ENCODE results near the gene TULP4.

The TULP4 gene

DNA sequence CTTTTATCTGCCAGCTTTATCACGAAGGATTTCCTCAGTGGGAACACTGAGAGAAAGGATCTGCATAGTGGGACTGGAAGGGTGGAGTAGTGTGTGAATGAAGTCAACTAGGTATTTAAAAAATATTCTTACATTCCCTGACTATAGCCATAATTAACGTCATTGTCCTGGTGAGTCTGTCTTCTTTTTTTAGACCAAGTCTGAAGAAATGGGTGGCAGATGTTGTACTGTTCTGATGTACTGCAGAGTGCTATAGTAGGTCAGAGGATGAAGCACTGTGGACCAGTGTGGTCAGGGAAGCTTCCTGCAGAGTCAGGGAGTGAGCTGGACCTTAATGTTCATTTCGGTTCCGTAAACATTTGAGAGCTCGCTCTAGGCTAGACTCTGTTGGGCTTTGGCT is 11.9 kb downstream of the TULP4 start:
- Histone ChIP-seq H3K4ac (ENCODE audit: low read depth, low read length) (no peak overlapping the region), H3K27me3 (ENCODE audit: insufficient read depth, low read length, poor library complexity) (no peaks in the 10 kb centered on the region), H3K27ac (ENCODE audit: low read depth, low read length) (no peak overlapping the region), H2BK15ac (replicated peaks; ENCODE audit: low read depth) (no peak overlapping the region), H2BK5ac (ENCODE audit: low read length) (no peak overlapping the region), H3K4me2 (ENCODE audit: low read length) (no peak overlapping the region), H3K9ac (ENCODE audit: low read length) (no peak overlapping the region), H3K56ac (ENCODE audit: low read length) (no peak overlapping the region), H3K79me2 (ENCODE audit: control insufficient read depth, insufficient read depth, low read length) (peaks cover 7% of the 10 kb centered on the region), H3K36me3 (ENCODE audit: control insufficient read depth, insufficient read depth, low read length) (no peaks in the 10 kb centered on the region), H3K23ac (ENCODE audit: low read length) (no peak overlapping the region), H4K5ac (ENCODE audit: low read length) (no peak overlapping the region), H2AK5ac (ENCODE audit: low read length) (no peak overlapping the region), H3K4me3 (ENCODE audit: low read length) (no peak overlapping the region), H2BK120ac (ENCODE audit: low read depth, low read length) (no peak overlapping the region), H4K8ac (ENCODE audit: low read depth, low read length) (no peak overlapping the region), H3K18ac (ENCODE audit: low read length) (no peak overlapping the region), H3K4me1 (ENCODE audit: control insufficient read depth, low read depth, low read length) (peaks cover 2% of the 10 kb centered on the region), H3K79me1 (ENCODE audit: low read length) (peaks cover 11% of the 10 kb centered on the region)
- no CpG with 5 or more reads among the region's 5 CpGs for WGBS (ENCODE audit: extremely low coverage, insufficient coverage, low lambda C conversion rate)
- DNase-seq: no peak

DNA sequence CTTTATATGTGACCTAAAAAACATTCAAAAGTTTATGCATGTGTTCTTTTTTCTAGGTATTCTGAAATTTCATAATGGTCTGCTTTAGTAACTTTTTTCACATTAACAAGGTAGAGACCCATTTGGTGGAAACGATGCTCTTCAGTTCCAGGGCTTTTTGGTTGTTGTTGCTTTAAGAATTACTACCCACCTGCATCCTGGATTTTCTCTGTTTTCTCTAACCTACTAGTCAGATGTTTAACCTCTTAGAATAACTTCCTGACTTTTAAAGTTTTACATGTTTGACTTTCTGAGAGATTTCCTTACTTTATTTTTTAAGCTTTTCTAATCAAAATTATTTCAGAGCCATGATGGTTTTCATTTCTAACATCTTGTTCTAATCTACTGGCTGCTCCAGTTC is 14.9 kb downstream of the TULP4 start:
- Histone ChIP-seq H3K4me1 (ENCODE audit: control insufficient read depth, low read depth, low read length) (peaks cover 2% of the 10 kb centered on the region), H3K4me2 (ENCODE audit: low read length) (no peak overlapping the region), H3K36me3 (ENCODE audit: control insufficient read depth, insufficient read depth, low read length) (no peaks in the 10 kb centered on the region), H3K9ac (ENCODE audit: low read length) (no peak overlapping the region), H2BK5ac (ENCODE audit: low read length) (no peak overlapping the region), H3K27ac (ENCODE audit: low read depth, low read length) (no peak overlapping the region), H3K4me3 (ENCODE audit: low read length) (no peak overlapping the region), H3K23ac (ENCODE audit: low read length) (no peak overlapping the region), H4K8ac (ENCODE audit: low read depth, low read length) (no peak overlapping the region), H4K5ac (ENCODE audit: low read length) (no peak overlapping the region), H3K27me3 (ENCODE audit: insufficient read depth, low read length, poor library complexity) (no peaks in the 10 kb centered on the region), H3K79me1 (ENCODE audit: low read length) (peaks cover 5% of the 10 kb centered on the region), H3K79me2 (ENCODE audit: control insufficient read depth, insufficient read depth, low read length) (peaks cover 5% of the 10 kb centered on the region), H2AK5ac (ENCODE audit: low read length) (no peak overlapping the region), H3K18ac (ENCODE audit: low read length) (no peak overlapping the region), H3K56ac (ENCODE audit: low read length) (no peak overlapping the region), H2BK120ac (ENCODE audit: low read depth, low read length) (no peak overlapping the region), H2BK15ac (replicated peaks; ENCODE audit: low read depth) (no peak overlapping the region), H3K4ac (ENCODE audit: low read depth, low read length) (no peak overlapping the region)
- no CpG with 5 or more reads among the region's 1 CpG for WGBS (ENCODE audit: extremely low coverage, insufficient coverage, low lambda C conversion rate)
- DNase-seq: no peak

DNA sequence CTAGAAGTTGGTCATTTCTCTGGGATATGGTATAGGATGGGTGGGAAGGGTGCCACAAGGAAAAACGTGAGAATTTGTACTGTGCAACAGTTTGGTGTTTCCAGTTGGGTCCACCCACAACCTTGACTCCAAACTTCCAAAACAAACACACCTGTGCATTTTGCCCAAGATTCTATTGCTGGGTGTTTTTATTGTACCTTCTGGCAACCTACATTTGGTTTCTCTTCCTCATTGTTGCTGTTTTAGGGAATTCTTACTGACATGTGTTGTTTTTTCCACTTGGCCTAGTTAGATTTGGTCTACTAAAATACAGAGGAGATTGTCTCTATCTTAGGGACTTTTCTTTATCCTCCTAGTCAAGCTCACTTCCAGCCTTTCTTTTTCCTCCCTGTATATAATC is 16.7 kb downstream of the TULP4 start:
- no peak overlapping the region for H3K4ac ChIP-seq (ENCODE audit: low read depth, low read length)
- no peaks in the 10 kb centered on the region for H3K27me3 ChIP-seq (ENCODE audit: insufficient read depth, low read length, poor library complexity)
- no peak overlapping the region for H2AK5ac ChIP-seq (ENCODE audit: low read length)
- no peak overlapping the region for H3K56ac ChIP-seq (ENCODE audit: low read length)
- no peak overlapping the region for H3K18ac ChIP-seq (ENCODE audit: low read length)
- no CpG with 5 or more reads among the region's 1 CpG for WGBS (ENCODE audit: extremely low coverage, insufficient coverage, low lambda C conversion rate)
- no peak overlapping the region for H2BK5ac ChIP-seq (ENCODE audit: low read length)
- H3K27ac ChIP-seq (ENCODE audit: low read depth, low read length): no peak overlapping the region
- no peak overlapping the region for H3K4me2 ChIP-seq (ENCODE audit: low read length)
- no peak overlapping the region for H3K23ac ChIP-seq (ENCODE audit: low read length)
- H2BK120ac ChIP-seq (ENCODE audit: low read depth, low read length): no peak overlapping the region
- H4K8ac ChIP-seq (ENCODE audit: low read depth, low read length): no peak overlapping the region
- peaks cover 3% of the 10 kb centered on the region for H3K79me2 ChIP-seq (ENCODE audit: control insufficient read depth, insufficient read depth, low read length)
- H3K79me1 ChIP-seq (ENCODE audit: low read length): peaks cover 10% of the 10 kb centered on the region
- H3K4me1 ChIP-seq (ENCODE audit: control insufficient read depth, low read depth, low read length): no peaks in the 10 kb centered on the region
- H3K36me3 ChIP-seq (ENCODE audit: control insufficient read depth, insufficient read depth, low read length): no peaks in the 10 kb centered on the region
- H4K5ac ChIP-seq (ENCODE audit: low read length): no peak overlapping the region
- no peak overlapping the region for H3K9ac ChIP-seq (ENCODE audit: low read length)
- H3K4me3 ChIP-seq (ENCODE audit: low read length): no peak overlapping the region
- no peak for DNase-seq
- H2BK15ac ChIP-seq (replicated peaks; ENCODE audit: low read depth): no peak overlapping the region

GRCh38 chr6:158329531-158329930 is 17.3 kb downstream of the TULP4 start:
- Histone ChIP-seq H3K4me2 (ENCODE audit: low read length) (no peak overlapping the region), H3K9ac (ENCODE audit: low read length) (no peak overlapping the region), H4K5ac (ENCODE audit: low read length) (no peak overlapping the region), H2AK5ac (ENCODE audit: low read length) (no peak overlapping the region), H3K18ac (ENCODE audit: low read length) (no peak overlapping the region), H2BK15ac (replicated peaks; ENCODE audit: low read depth) (no peak overlapping the region), H2BK5ac (ENCODE audit: low read length) (no peak overlapping the region), H3K4me3 (ENCODE audit: low read length) (no peak overlapping the region), H3K79me2 (ENCODE audit: control insufficient read depth, insufficient read depth, low read length) (peaks cover 1% of the 10 kb centered on the region), H4K8ac (ENCODE audit: low read depth, low read length) (no peak overlapping the region), H3K27me3 (ENCODE audit: insufficient read depth, low read length, poor library complexity) (no peaks in the 10 kb centered on the region), H3K4me1 (ENCODE audit: control insufficient read depth, low read depth, low read length) (no peaks in the 10 kb centered on the region), H3K36me3 (ENCODE audit: control insufficient read depth, insufficient read depth, low read length) (no peaks in the 10 kb centered on the region), H2BK120ac (ENCODE audit: low read depth, low read length) (no peak overlapping the region), H3K27ac (ENCODE audit: low read depth, low read length) (no peak overlapping the region), H3K23ac (ENCODE audit: low read length) (no peak overlapping the region), H3K56ac (ENCODE audit: low read length) (no peak overlapping the region), H3K79me1 (ENCODE audit: low read length) (peaks cover 8% of the 10 kb centered on the region), H3K4ac (ENCODE audit: low read depth, low read length) (no peak overlapping the region)
- no peak for DNase-seq
- no CpG with 5 or more reads among the region's 1 CpG for WGBS (ENCODE audit: extremely low coverage, insufficient coverage, low lambda C conversion rate)

DNA sequence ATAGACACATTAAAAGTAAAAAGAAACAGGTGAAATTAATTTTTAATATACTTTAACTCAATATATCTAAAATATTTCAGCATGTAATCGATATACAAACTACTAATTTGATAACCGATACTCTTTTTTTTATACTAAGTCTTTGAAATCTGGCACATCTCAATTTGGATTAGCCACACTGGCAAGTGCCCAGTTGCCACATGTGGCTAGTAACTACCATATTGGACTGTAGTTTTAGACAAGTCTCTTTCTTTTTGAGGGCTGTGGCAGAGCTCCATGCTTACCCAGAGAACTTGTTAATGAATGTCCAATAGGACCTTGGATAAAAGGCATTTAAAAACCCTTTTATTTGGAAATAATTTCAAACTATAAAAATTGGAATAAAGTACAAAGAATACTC is 17.8 kb downstream of the TULP4 start:
- Histone ChIP-seq H2BK120ac (ENCODE audit: low read depth, low read length) (no peak overlapping the region), H2BK15ac (replicated peaks; ENCODE audit: low read depth) (no peak overlapping the region), H4K5ac (ENCODE audit: low read length) (no peak overlapping the region), H2AK5ac (ENCODE audit: low read length) (no peak overlapping the region), H3K4me2 (ENCODE audit: low read length) (no peak overlapping the region), H2BK5ac (ENCODE audit: low read length) (no peak overlapping the region), H3K4me3 (ENCODE audit: low read length) (no peak overlapping the region), H3K4me1 (ENCODE audit: control insufficient read depth, low read depth, low read length) (no peaks in the 10 kb centered on the region), H3K79me2 (ENCODE audit: control insufficient read depth, insufficient read depth, low read length) (peaks cover 1% of the 10 kb centered on the region), H3K4ac (ENCODE audit: low read depth, low read length) (no peak overlapping the region), H4K8ac (ENCODE audit: low read depth, low read length) (no peak overlapping the region), H3K56ac (ENCODE audit: low read length) (no peak overlapping the region), H3K27ac (ENCODE audit: low read depth, low read length) (no peak overlapping the region), H3K36me3 (ENCODE audit: control insufficient read depth, insufficient read depth, low read length) (no peaks in the 10 kb centered on the region), H3K18ac (ENCODE audit: low read length) (no peak overlapping the region), H3K23ac (ENCODE audit: low read length) (no peak overlapping the region), H3K9ac (ENCODE audit: low read length) (no peak overlapping the region), H3K27me3 (ENCODE audit: insufficient read depth, low read length, poor library complexity) (no peaks in the 10 kb centered on the region), H3K79me1 (ENCODE audit: low read length) (peaks cover 8% of the 10 kb centered on the region)
- DNase-seq: no peak
- WGBS (ENCODE audit: extremely low coverage, insufficient coverage, low lambda C conversion rate): 100% methylated on average over 1 of the region's 2 CpGs

GRCh38 chr6:158332237-158332636 is 20.0 kb downstream of the TULP4 start:
- H4K5ac ChIP-seq (ENCODE audit: low read length): no peak overlapping the region

More at GRCh38 chr6:158332237-158332636, 20.0 kb downstream of the TULP4 start:
- Histone ChIP-seq H3K4ac (ENCODE audit: low read depth, low read length) (no peak overlapping the region), H3K79me2 (ENCODE audit: control insufficient read depth, insufficient read depth, low read length) (peaks cover 1% of the 10 kb centered on the region), H2BK5ac (ENCODE audit: low read length) (no peak overlapping the region), H3K23ac (ENCODE audit: low read length) (no peak overlapping the region), H2AK5ac (ENCODE audit: low read length) (no peak overlapping the region), H2BK15ac (replicated peaks; ENCODE audit: low read depth) (no peak overlapping the region), H2BK120ac (ENCODE audit: low read depth, low read length) (no peak overlapping the region), H3K36me3 (ENCODE audit: control insufficient read depth, insufficient read depth, low read length) (no peaks in the 10 kb centered on the region), H3K4me3 (ENCODE audit: low read length) (no peak overlapping the region), H3K56ac (ENCODE audit: low read length) (no peak overlapping the region), H3K79me1 (ENCODE audit: low read length) (peaks cover 8% of the 10 kb centered on the region), H3K4me2 (ENCODE audit: low read length) (no peak overlapping the region), H3K18ac (ENCODE audit: low read length) (no peak overlapping the region), H3K4me1 (ENCODE audit: control insufficient read depth, low read depth, low read length) (no peaks in the 10 kb centered on the region), H3K27me3 (ENCODE audit: insufficient read depth, low read length, poor library complexity) (no peaks in the 10 kb centered on the region), H4K8ac (ENCODE audit: low read depth, low read length) (no peak overlapping the region), H3K9ac (ENCODE audit: low read length) (no peak overlapping the region), H3K27ac (ENCODE audit: low read depth, low read length) (no peak overlapping the region)
- WGBS (ENCODE audit: extremely low coverage, insufficient coverage, low lambda C conversion rate): no CpG with 5 or more reads among the region's 2 CpGs
- no peak for DNase-seq
